Measurements from ENCODE around the gene PCDHGA8.

DNA sequence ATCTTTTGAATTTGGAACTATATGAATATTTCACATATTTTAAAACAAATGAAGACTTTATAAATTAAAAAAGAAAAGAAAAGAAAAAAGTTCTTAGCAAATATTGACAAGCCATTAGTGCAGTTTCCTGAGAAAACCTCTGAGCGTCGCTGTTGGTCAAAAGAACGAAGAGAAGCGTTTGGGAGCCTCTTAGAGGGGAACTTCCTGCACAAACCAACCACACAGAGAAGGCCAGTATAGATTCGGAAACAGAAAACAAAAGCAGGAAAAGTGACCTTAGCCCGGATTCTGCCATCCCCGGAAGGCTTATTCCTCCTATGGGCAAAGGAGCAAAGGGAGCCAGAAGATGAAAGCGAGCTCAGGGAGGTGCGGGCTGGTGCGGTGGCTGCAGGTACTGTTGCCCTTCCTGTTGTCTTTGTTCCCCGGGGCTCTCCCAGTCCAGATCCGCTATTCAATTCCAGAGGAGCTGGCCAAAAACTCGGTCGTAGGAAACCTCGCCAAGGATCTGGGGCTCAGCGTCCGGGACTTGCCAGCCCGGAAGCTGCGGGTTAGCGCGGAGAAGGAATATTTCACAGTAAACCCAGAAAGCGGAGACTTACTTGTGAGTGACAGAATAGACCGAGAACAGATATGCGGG, 32.5 kb upstream of the PCDHGA8 start, which contains the start of gene PCDHGB2:
- TF ChIP-seq POLR2A (IDR thresholded peaks at IDR 0.05) (no peak), POLR2AphosphoS5 (IDR thresholded peaks at IDR 0.05) (no peak), EP300 (IDR thresholded peaks at IDR 0.05) (no peak)
- TF ChIP-seq, protein P1, sequence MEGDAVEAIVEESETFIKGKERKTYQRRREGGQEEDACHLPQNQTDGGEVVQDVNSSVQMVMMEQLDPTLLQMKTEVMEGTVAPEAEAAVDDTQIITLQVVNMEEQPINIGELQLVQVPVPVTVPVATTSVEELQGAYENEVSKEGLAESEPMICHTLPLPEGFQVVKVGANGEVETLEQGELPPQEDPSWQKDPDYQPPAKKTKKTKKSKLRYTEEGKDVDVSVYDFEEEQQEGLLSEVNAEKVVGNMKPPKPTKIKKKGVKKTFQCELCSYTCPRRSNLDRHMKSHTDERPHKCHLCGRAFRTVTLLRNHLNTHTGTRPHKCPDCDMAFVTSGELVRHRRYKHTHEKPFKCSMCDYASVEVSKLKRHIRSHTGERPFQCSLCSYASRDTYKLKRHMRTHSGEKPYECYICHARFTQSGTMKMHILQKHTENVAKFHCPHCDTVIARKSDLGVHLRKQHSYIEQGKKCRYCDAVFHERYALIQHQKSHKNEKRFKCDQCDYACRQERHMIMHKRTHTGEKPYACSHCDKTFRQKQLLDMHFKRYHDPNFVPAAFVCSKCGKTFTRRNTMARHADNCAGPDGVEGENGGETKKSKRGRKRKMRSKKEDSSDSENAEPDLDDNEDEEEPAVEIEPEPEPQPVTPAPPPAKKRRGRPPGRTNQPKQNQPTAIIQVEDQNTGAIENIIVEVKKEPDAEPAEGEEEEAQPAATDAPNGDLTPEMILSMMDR (IDR thresholded peaks at IDR 0.05), result no peak

Data from suprapubic skin (tissue), 4 donors.